GM18498 (cell line): ENCODE measurements around the gene PNPLA3.

Source experiments
- ATAC-seq: cut with Tn5 transposase; IDR thresholded peaks from one replicate; pipeline ENCODE4 v1.9.1; 2021; ENCODE audit warnings: mild to moderate bottlenecking, moderate library complexity; ENCODE audit not compliant: unreplicated experiment

Gene PNPLA3

DNA sequence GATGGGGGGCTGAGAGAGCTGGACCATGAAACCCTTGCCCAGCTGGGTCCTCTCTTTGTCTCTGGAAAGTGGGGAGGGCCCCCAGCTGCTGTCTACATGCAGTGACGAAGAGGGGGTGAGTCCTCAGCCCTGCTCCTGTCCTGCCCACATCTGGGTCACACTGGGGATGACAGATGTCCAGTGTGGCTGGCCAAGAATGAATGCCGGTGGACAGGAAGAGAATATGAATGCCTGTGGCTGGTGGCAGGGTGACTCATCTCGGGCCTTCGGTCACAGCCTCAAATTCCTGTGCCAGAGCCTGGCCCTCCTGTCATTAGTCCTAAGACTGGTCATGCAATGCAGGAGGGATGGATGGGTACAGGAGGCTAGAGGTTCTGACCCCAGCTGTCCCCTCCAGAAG is 2.2 kb upstream of the PNPLA3 start:
- no peak for ATAC-seq

DNA sequence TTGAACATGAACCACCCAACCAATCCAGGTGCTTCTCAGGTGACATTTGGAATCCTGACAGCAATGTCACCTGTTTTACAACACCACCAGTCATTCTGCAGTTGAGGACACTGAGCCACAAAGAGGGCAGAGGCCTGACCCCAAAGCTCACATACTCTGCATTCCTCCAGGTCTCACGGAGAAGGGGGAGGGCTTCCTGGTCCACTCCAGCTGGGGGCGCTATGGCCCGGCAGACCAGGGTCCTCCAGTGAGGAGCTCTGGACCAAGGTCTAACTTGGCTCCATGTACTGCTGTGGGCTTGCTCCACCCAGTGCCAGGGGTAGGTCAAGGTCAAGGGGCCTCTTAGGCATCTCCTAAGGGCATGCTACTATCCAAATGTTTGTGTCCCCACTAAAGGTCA is 1.5 kb upstream of the PNPLA3 start:
- no peak for ATAC-seq

DNA sequence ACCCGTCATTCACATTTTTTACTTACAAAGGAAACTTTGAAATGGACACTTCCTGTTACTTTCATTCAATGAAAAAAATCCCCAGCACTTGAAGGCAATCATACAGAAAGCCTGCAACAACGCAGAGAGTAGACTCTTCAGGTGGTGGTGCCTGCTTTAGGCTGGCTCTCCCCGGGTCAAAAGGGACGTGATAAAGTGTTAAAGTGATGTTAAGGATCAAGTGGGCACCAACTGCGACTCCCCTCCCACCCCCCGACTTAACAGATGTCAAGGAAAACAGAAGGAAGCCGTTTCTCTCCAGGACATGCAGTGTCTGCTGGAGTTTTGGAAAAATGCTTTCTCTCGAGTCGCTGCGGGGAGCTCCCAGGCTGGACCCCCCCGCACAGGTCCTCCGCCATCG is 414 bp upstream of the PNPLA3 start:
- ATAC-seq: no peak

DNA sequence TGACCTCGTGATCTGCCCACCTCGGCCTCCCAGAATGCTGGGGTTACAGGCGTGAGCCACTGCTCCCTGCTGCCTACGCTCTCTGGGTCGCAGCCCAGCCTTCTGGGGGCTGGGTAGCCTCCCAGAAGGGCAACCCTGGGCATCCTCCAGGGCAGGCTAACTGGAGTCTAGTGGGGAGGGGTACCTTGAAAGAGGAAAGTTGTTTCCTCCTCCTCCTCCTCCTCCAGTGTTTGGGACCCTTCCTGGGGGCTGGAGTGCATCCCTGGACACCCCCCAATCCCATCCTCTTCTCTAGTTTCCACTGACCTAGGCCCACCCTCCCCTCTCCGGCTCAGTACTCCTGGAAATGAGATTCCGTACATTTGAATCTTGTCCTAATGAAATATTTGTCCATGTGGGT is 1.3 kb downstream of the PNPLA3 start:
- ATAC-seq: no peak

DNA sequence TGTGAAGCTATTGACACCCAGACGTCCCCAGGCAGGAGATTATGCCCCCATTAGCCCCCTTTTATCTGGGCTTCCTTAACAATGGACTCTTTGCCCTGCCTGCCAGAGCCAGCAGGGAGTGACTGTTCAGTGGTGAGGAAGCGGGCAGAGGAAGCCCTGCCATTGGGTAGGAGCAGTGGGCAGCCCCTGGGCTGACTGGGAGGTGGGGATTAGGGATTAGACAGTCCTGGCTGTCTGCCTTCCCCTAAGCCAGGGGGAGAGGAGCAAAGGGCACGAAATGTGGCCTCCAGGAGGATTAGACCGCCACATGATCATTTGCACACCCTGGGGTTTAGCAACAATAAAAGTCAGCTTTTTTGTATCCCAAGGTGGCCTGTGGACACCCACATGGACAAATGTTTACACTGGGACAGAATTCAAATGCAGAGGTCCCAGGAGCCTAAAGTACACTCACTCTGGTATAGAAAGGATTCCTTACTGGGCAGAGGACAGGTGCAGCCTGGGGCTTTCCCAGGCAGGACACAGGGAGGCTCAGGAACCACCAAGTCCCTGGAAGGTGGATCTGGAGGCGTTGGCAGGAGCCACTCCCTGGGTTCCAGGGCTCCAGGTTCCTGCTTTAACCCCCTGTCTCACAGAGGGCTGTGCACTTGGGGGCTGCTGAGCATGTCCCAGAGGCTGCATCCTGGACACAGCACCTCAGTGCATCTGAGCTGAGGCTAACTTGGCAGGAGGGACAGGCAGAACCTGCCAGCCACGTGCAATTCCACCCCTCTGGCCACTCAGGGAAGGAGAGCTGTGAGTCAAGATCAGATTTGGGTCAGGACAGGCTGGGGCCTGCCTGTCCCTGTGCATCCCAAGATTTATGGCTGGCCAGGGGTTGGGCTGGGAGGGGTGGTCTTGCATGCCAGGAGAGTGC is 2.1 kb downstream of the PNPLA3 start:
- ATAC-seq: no peak

DNA sequence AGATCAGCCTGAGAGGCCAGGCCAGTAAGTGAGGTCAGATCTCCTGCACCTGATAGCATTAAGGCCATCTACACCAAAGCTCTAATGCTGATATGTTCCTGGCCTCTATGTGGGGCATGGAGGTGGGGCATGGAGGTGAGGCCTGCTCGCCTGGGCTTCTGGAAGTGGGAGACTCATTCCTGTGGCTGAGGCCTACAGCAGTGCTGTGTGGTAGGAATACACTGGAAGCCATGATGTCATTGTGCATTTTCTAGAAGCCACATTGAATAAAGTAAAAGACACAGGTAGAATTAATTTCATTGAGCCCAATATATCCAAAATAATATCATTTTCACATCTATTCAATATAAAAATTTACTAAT is 2.7 kb downstream of the PNPLA3 start:
- no peak for ATAC-seq

DNA sequence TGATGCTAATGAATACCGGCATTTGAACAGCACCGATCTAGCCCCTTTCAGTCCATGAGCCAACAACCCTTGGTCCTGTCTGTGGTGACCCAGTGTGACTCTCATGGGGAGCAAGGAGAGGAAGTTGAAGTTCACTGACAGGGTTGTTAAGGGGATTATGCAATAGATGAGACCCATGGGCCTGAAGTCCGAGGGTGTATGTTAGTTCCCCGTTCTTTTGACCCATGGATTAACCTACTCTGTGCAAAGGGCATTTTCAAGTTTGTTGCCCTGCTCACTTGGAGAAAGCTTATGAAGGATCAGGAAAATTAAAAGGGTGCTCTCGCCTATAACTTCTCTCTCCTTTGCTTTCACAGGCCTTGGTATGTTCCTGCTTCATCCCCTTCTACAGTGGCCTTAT is 4.9 kb downstream of the PNPLA3 start:
- ATAC-seq: no peak

DNA sequence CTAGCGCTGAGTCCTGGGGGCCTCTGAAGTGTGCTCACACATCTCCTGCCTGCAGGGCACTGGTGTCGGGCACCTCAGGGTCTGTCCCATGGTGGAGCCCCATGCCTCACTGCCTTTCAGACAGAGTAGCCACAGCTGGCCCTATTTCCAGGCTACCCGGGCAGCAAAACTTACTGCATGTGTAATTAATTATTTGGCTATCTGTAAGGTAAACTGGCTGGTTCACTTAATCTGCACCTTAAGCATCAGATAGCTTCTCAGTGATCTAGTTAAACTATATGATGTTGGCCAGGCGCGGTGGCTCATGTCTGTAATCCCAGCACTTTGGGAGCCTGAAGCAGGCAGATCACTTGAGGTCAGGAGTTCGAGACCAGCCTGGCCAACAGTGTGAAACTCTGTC is 5.3 kb downstream of the PNPLA3 start:
- no peak for ATAC-seq

DNA sequence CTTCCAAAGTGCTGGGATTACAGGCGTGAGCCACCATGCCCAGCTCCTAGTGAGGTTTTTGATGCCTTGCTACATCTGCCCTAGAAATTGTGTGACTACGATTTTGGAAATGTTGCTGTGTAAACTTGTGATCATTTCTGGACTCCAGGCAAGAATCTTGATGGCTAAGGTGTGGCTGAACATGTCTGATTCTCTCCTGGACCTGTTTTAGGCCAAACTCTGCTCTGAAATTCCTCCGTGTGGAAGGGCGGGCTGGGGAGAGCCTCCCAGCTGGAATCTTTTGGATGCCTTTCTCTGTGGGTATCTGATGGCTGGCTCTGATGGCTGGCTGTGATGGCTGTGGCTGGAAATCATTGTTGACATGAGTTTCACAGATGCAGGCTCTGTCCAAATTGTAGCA is 8.2 kb downstream of the PNPLA3 start:
- ATAC-seq: no peak

DNA sequence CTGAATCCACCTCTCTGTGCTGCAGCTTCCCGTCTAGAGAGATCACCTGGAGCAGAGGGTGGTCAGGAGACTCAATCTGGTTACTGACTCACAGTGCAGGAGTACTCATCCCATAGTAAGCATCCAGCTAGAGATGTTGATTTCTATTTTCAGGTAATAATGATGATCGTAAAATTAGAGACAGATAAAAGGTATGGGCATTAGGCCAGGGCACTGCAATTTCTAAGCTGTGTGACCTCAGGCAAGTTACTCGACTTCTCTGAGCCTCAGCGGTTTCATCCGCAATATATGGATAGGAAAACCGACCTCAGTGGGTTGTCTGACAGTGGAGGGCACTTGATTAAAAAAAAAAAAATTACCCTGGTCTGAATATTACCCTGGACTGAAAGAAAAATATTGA is 17.8 kb downstream of the PNPLA3 start:
- ATAC-seq: no peak

DNA sequence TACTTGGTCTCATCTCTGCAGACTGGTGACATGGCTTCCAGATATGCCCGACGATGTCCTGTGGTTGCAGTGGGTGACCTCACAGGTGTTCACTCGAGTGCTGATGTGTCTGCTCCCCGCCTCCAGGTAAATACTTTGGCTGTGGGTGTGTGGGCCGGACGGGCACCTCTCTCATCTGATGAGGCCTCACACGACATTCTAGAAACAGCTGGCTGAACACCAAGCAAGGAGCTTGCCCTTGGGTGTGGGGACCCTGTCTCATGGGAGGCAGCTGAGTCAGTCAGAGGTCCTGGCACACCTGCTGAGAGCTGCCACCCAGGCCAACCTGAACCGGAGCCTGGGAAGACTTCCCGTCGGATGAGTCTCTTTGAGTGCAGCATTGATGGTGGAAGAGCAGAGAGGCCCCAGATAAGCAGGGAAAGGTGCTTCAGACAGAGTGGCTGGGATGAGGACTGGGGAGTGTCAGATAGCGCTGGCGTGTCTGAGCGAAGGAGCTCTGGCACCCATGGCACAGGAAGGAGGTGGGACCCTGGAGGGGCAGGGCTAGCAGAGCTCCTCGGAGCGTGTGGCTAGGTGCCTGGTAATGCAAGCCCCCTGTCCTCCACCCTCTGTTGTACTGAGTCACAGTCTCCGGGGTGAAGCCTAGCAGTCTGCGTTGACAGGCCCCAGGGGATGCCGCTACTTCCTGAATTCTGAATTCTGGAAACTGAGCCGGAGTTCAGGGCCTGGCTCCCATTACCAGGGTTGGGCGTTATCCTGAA is 21.2 kb downstream of the PNPLA3 start:
- no peak for ATAC-seq

DNA sequence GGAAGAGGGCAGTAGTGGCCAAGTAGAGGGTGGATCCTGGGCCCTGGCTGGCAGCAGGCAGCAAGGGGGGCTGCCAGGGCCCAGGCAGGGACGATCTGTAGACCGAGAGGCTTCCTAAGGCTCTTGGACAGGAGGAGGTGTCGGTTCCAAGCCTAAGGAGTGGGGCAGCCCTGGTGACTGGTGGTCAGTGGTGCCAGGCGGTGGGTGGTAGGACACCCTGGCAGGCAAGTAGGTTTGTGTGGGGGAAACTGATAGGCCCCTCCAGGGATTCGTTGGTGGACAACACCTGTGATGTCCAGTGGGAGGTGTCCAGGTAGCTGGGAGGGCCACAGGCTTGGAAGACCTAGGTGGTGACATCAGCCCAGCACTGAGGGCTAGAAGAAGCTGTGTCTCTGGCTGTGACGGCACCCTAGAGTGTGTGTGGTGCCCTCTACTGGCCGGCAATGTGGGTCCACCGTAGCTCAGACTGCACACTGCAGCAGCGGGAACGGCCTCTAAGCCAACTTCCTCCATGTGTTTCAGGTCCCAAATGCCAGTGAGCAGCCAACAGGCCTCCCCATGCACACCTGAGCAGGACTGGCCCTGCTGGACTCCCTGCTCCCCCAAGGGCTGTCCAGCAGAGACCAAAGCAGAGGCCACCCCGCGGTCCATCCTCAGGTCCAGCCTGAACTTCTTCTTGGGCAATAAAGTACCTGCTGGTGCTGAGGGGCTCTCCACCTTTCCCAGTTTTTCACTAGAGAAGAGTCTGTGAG is 22.2 kb downstream of the PNPLA3 start:
- ATAC-seq: no peak

DNA sequence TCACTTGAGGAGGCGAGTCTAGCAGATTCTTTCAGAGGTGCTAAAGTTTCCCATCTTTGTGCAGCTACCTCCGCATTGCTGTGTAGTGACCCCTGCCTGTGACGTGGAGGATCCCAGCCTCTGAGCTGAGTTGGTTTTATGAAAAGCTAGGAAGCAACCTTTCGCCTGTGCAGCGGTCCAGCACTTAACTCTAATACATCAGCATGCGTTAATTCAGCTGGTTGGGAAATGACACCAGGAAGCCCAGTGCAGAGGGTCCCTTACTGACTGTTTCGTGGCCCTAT is 22.7 kb downstream of the PNPLA3 start:
- no peak for ATAC-seq

DNA sequence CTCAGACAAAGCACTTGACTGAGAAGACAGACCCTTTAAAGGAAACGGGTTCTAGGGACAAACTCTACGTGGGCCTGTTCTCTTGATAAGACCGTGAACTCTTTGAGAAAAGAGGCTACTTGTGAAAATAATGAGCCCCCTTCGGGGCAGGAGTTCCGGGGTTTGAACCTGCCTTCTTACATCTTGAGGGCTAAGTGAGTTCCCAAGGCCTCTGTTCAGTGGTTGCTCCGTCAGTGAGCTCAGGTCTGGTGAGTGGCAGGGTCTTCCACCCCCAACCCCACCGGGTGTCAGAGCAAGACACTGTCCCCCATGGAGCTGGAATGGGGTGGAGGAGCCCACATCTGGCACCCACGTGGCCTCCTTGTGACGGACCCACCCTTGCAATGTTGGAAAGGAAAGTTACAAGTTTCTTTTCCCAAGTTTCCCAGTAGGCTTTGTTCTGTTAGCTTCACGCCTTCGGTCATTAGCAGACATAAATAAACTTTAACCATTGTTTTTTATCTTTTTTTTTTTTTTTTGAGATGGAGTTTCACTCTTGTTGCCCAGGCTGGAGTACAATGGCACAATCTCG is 25.3 kb downstream of the PNPLA3 start:
- ATAC-seq: no peak

DNA sequence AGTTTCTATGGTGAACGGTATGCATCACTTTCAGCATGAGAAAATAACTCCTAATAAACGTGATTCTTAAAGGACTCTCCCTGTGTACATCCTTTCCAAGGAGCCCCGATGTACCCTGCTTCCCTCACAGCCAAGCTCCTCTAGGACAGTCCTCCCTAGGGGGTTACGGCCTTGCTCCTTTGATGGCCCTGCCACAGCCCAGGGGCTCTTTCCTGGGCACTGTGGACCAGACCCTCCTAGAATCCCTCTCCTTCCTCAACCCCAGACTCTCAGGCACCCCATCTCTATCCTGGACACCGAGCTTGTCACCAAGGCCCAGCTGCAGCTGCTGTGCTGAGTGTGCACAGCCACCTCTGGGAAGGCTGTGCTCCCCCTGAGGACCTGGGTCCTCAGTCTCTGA is 27.8 kb downstream of the PNPLA3 start:
- ATAC-seq: no peak

DNA sequence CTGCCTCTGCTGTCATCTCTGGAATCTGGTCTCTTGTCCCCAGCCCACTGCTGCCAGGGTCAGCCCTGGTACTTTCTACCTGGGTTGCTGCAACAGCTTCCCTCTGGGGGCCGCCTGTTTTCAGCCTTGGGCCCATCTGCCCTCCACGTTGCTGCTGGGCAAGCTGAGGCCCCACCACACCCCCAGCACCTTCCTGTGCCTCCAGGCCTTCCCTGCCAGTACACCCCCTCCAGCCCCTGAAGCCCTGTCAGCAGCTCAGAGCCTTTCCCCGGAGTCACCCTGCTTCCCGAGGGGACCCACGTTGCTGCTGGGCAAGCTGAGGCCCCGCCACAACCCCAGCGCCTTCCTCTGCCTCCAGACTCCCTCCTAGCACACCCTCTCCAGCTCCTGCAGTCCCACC is 28.4 kb downstream of the PNPLA3 start:
- no peak for ATAC-seq

DNA sequence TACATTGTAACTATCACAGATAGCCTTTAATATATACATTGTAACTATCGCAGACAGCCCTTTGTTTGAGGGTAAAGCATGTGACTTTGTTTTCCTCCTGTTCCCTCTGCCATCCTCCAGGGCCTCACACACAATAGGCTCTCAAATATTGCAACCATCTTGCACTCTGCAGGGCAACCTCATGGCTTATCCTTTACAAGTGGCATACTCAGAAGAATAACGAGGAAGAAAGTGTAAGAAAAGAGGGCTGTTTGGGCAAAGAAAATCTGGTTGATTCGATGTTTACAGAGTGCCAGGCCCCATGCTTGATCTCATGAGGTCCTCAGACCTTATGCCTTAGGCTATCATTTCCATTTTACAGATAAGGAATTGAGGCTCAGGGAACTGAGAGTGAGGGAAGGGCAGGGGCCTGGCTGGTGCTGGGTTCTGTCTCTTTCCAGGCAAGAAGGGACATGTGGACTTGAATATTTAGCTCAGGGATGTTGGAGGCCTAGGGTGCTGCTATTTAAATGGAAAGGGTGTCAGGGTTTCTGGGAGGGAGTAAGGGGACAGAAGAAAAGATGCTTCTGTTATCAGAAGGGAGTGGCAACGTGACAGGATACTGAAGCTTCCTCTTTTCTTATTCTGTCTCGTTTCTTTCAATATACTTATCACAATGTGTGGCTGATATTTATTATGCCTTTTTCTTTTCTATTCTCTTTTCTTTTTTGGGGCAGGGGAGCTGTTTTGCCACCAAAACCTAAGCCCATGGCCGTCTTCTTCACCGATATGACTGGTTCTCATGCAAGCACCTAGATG is 30.6 kb downstream of the PNPLA3 start:
- ATAC-seq: no peak

DNA sequence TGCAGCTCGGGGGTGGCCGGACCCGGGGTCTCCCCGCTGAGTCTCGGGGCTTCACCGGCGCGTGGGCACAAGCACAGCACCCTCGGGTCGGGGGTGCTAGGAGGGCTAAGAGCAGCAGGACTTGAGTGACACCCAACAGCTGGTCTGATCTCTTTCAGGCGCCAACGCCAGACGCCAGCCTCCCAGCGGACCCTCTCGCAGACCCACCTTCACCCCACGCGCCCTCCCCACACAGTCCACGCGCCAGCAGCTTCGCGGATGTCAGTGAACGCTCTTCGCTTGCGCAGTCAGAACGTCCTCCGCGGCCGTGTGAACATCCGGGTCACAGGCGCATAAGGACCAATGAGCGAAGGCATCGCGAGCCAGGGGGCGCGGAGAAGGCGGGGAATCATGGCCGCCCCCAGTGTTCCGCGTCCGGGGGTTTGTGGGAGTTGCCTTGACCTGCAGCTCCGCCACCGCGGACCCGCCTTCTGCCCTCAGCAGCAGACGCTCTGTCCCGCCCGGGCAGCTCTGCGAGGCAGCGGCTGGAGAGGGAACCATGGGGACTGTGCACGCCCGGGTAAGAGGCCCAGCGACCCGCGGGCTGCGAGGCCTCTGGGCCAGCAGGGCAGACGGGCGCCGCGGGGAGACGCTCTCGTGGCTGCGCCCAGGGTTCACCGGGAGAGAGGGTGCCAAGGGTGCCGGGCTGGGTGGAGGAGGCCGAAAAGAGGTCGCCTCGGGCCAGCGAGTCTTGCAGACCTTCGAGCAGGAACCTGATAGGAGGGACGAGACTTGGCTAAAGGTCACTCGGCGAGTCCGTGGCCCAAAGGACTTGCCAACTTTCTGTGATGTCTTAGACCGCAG is 31.7 kb downstream of the PNPLA3 start, which contains the start of gene SAMM50:
SAMM50 (plus strand) TSS at position 403 of the 843 bp plus-strand sequence; CDS start at position 539, 136 bp downstream.
- ATAC-seq: peak; percentile 93

DNA sequence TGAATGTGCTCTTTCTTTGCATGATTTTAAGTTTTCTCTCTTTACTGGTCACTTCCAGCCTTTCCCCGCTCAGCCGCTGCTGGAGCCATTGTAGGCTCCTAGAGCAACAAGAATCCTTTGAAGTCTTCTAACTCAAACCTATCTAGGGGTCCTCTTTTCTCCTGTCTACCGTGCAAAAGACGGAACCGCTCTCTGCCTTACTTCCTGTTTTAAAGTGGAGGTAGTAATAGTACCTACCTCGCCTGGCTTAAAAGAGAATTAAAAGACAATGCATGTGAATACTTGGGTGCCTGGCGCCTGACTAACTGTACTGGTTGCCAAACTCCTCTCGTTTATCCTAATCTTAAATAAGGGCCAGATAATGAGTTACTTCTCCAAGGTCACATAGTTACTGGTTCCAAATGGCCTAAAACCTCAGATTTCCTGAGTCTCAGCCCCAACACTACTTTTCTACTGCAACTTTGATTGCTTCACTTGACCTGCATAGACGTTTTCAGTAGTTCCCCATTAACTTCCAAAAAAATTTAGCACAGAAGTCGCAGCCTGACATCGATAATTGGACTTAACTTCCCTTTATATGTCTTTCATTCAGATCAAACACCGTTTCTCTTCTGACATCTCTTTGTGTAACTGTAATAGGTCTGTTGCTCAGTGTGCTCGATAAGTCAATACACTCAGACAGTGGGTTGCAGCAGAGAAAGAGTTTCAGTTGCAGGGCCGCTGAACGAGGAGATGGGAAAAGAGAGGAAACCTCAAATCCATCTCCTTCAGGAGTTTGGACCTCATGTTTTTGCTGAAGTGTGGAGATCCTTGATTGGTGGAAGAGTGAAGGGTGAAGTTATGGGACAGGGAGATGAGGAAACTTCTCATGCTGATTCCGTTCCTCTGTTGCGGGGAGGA is 32.5 kb downstream of the PNPLA3 start:
- peak; percentile 7 for ATAC-seq
